Skin of body (tissue), 2 donors: ENCODE data around the gene KANK3. TPM values are rescaled to one million over a fixed set of nuclear protein-coding genes. Genes with fewer than 3 reads are reported as not detected.
"Not testable (repeated sequence)": the region's sequence is repeated elsewhere in the genome, so short reads cannot be mapped to it uniquely, and the experiment has no call there.

Experiments
- DNase-seq: peaks from one replicate; lab custom pipeline; 2025; lab: John Stamatoyannopoulos, UW
- total RNA-seq: library from RNA; depleted of rRNA; stranded (reverse); fragments of >200 nt; gene quantifications from one replicate; pipeline ENCODE4 v1.2.3, GENCODE V29; 2014

KANK3 gene
- total RNA-seq, result 4.8 TPM

GRCh38 chr19:8342684-8343482, at the start of gene KANK3:
TSS of gene KANK3 (minus strand) at chr19:8343262. CDS start at chr19:8337828, 5,434 bp downstream.
- peak; percentile 69 for DNase-seq

- no peak for DNase-seq
Measured at GRCh38 chr19:8392017-8392591, 49.0 kb upstream of the KANK3 start.

- no peak for DNase-seq
Measured at GRCh38 chr19:8391198-8392016, 48.3 kb upstream of the KANK3 start.

GRCh38 chr19:8390617-8390981, 47.5 kb upstream of the KANK3 start:
- peak; percentile 87 for DNase-seq

- DNase-seq, result peak; percentile 100
Measured at GRCh38 chr19:8389891-8390616, 47.0 kb upstream of the KANK3 start, which contains the start of gene RAB11B. TSS of gene RAB11B (plus strand) at chr19:8390360. CDS start at chr19:8390417, 57 bp downstream.

GRCh38 chr19:8388612-8388958, 45.5 kb upstream of the KANK3 start:
- no peak for DNase-seq

- DNase-seq, result no peak
Measured at GRCh38 chr19:8387688-8388611, 44.9 kb upstream of the KANK3 start.

GRCh38 chr19:8386990-8387389, 43.9 kb upstream of the KANK3 start:
- no peak for DNase-seq

- not testable (repeated sequence) for DNase-seq
Measured at GRCh38 chr19:8386419-8386818, 43.4 kb upstream of the KANK3 start.

GRCh38 chr19:8385566-8385965, 42.5 kb upstream of the KANK3 start:
- DNase-seq, result not testable (repeated sequence)

- DNase-seq, result not testable (repeated sequence)
Measured at GRCh38 chr19:8385103-8385502, 42.0 kb upstream of the KANK3 start.

GRCh38 chr19:8384569-8384968, 41.5 kb upstream of the KANK3 start:
- DNase-seq, result not testable (repeated sequence)

- DNase-seq, result not testable (repeated sequence)
Measured at GRCh38 chr19:8379156-8379891, 36.3 kb upstream of the KANK3 start.

- DNase-seq, result no peak
Measured at GRCh38 chr19:8377598-8377997, 34.5 kb upstream of the KANK3 start.

GRCh38 chr19:8376373-8376974, 33.4 kb upstream of the KANK3 start:
- not testable (repeated sequence) for DNase-seq

GRCh38 chr19:8375766-8376165, 32.7 kb upstream of the KANK3 start:
- not testable (repeated sequence) for DNase-seq

- no peak for DNase-seq
Measured at GRCh38 chr19:8373867-8374813, 31.1 kb upstream of the KANK3 start.
